ENCODE measurements around the gene ZDHHC14.

Gene ZDHHC14

DNA sequence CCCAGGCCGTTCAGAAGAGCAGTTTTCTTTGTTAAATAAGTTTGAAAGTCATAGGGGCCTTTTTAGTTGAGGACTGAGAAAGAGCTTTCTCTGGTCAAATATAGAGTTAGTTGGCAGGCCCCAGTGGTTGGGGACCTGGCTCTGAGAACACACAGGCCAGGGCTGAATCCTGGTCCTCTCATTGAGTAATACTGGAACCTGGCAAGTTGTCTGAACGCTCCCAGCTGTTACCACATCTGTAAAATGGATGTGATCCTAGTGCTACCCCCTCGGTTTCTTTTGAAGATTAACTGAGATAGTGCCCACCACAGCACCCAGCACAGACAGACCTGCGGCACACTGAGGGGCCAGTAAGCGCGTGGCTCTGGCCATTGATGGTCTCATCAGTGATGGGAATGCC is 215.5 kb downstream of the ZDHHC14 start:
- peak overlapping the region; percentile 64 for H3K27ac Mint-ChIP-seq
- peaks cover 19% of the 10 kb centered on the region for H3K36me3 Mint-ChIP-seq
- H3K27me3 Mint-ChIP-seq = no peaks in the 10 kb centered on the region
- H3K4me1 Mint-ChIP-seq = peaks cover 32% of the 10 kb centered on the region
- no peak overlapping the region for H3K4me3 Mint-ChIP-seq
- DNase-seq (ENCODE audit: low spot score in 2 of 2) (no peak), ATAC-seq (ENCODE audit: low read depth) (no peak)
- no peaks in the 10 kb centered on the region for H3K9me3 Mint-ChIP-seq

DNA sequence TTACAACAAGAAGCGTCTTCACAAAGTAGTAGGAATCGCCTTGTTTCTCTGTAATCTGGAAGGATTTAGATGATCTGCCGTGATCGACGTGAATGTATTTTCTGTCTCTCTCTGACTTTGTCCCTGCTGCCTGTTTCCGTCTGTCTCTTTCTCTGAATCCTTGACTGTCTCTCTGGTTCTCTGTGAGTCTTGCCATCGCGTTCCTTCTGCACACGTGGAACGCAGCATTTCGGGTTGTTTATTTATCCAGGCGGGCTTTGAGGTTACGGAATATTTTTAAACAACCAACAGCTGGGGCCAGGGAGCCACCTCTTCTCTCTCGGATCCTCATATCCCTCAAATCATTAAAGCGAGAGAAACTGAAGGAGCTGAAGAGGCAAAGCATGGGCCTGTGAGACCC is 215.9 kb downstream of the ZDHHC14 start:
- no peak overlapping the region for H3K4me3 Mint-ChIP-seq
- no peak overlapping the region for H3K27ac Mint-ChIP-seq

GRCh38 chr6:157597461-157598312 is 216.7 kb downstream of the ZDHHC14 start:
- H3K36me3 Mint-ChIP-seq = peaks cover 17% of the 10 kb centered on the region
- no peaks in the 10 kb centered on the region for H3K9me3 Mint-ChIP-seq
- H3K27ac Mint-ChIP-seq = peak overlapping the region; percentile 78
- H3K4me1 Mint-ChIP-seq = peaks cover 28% of the 10 kb centered on the region
- DNase-seq (ENCODE audit: low spot score in 2 of 2) = no peak
- H3K4me3 Mint-ChIP-seq = peak overlapping the region; percentile 66
- ATAC-seq (ENCODE audit: low read depth) = peak; percentile 51
- no peaks in the 10 kb centered on the region for H3K27me3 Mint-ChIP-seq

More for the DNA sequence above, 215.9 kb downstream of the ZDHHC14 start:
- Mint-ChIP-seq H3K4me1 (peaks cover 30% of the 10 kb centered on the region), H3K36me3 (peaks cover 17% of the 10 kb centered on the region), H3K27me3 (no peaks in the 10 kb centered on the region), H3K9me3 (no peaks in the 10 kb centered on the region)
- DNase-seq (ENCODE audit: low spot score in 2 of 2) = no peak
- ATAC-seq (ENCODE audit: low read depth) = no peak

DNA sequence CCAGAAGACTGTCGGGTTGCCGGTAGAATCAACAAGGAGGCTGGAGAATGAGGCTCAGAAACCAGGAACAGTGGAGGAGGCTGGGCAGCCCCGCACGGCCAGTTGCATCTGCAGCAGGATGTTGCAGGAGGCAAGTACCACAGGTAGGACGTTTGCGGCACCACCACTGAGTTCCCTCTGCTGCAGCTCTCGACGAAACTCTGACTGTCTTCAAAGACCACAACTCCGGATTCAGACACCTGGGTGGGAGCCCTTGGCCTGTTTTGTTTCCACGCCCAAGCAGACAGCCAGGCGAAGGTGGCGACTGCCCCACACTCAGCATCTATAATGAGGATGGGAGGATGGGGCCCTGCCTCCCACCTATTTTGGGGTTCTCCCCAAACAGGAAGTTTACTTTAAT is 218.2 kb downstream of the ZDHHC14 start:
- Mint-ChIP-seq H3K4me1 (peaks cover 28% of the 10 kb centered on the region), H3K27me3 (no peaks in the 10 kb centered on the region), H3K27ac (peak overlapping the region; percentile 76), H3K9me3 (no peaks in the 10 kb centered on the region), H3K4me3 (peak overlapping the region; percentile 61), H3K36me3 (peaks cover 14% of the 10 kb centered on the region)
- DNase-seq (ENCODE audit: low spot score in 2 of 2) (no peak), ATAC-seq (ENCODE audit: low read depth) (peak; percentile 76)

GRCh38 chr6:157600807-157601206 is 219.8 kb downstream of the ZDHHC14 start:
- no peak for ATAC-seq (ENCODE audit: low read depth)
- Mint-ChIP-seq H3K4me1 (peaks cover 31% of the 10 kb centered on the region), H3K9me3 (no peaks in the 10 kb centered on the region), H3K27ac (no peak overlapping the region), H3K27me3 (no peaks in the 10 kb centered on the region), H3K36me3 (peaks cover 4% of the 10 kb centered on the region), H3K4me3 (no peak overlapping the region)
- DNase-seq (ENCODE audit: low spot score in 2 of 2) = no peak

- Mint-ChIP-seq H3K9me3 (no peaks in the 10 kb centered on the region), H3K36me3 (peaks cover 7% of the 10 kb centered on the region), H3K4me3 (no peak overlapping the region), H3K27me3 (no peaks in the 10 kb centered on the region), H3K4me1 (peaks cover 42% of the 10 kb centered on the region), H3K27ac (peak overlapping the region; percentile 64)
- DNase-seq (ENCODE audit: low spot score in 2 of 2) = no peak
- no peak for ATAC-seq (ENCODE audit: low read depth)
Observed at GRCh38 chr6:157602521-157603295, 221.7 kb downstream of the ZDHHC14 start.

DNA sequence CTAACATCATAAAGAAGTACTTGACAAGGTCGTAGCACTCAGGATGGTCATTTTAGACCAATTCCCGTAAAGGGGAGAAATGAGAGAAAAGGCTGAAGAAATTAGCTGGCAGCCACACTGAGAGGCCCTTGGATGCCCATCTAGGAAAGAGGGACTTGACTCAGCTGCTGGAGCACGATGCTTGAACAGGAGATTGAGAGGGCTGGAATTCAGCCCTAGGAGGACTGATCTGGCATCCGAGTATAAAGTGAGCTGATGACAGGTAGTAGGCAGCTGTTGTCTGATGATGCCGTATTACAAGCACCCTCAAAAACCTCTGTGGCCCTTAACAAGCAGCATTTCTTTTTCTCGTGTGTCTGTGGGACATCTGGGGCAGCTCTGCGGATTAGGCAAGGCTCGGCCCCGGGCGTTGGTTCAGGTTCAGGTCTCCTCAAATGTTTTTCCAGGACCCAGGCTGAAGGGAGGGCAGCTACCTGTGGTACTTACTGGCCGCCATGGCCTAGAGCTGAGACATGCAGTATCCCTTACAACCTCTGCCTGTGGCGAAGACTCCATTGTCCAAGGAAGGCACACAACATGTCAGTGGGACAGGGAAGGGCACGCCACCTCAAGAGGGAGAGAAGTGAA is 222.4 kb downstream of the ZDHHC14 start:
- Mint-ChIP-seq H3K4me1 (peaks cover 41% of the 10 kb centered on the region), H3K9me3 (no peaks in the 10 kb centered on the region), H3K36me3 (peaks cover 10% of the 10 kb centered on the region), H3K4me3 (no peak overlapping the region), H3K27ac (peak overlapping the region; percentile 64), H3K27me3 (no peaks in the 10 kb centered on the region)
- no peak for DNase-seq (ENCODE audit: low spot score in 2 of 2)
- ATAC-seq (ENCODE audit: low read depth) = no peak

DNA sequence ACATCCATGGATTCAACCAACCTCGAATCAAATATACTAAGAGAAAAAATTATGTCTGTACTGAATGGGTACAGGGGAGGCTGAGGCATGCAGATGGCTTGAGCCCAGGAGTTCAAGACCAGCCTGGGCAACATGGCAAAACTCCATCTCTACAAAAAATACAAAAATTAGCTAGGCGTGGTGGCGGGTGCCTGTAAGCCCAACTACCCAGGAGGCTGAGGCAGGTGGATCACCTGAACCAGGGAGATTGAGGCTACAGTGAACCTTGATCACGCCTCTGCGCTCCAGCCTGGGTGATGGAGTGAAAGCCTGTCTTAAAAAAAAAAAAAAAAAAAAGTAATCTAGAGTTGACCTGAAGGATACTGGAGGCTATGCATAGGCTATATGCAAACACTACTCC is 223.0 kb downstream of the ZDHHC14 start:
- no peak for DNase-seq (ENCODE audit: low spot score in 2 of 2)
- Mint-ChIP-seq H3K4me1 (peaks cover 44% of the 10 kb centered on the region), H3K4me3 (no peak overlapping the region), H3K27ac (peak overlapping the region; percentile 75), H3K27me3 (no peaks in the 10 kb centered on the region), H3K36me3 (peaks cover 11% of the 10 kb centered on the region), H3K9me3 (no peaks in the 10 kb centered on the region)
- ATAC-seq (ENCODE audit: low read depth) = no peak

DNA sequence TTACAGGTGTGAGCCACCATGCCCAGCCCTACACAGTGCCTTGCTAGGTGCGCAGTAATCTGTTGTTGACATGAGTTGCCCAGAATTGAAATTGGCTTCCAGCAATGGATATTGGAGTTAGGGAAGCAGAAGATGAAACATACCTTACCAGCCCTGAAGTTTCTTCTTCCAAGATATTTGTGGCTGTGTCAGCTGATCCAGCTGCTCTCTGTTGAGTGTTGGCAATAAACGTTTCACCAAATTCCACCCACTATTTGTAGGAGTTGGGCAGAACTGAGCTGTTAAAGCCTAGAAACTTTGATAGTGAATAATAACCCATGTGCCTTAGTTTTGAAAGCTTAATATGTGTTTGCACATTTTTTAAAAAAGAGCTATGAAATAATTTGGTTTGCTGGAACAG is 223.8 kb downstream of the ZDHHC14 start:
- peak overlapping the region; percentile 73 for H3K27ac Mint-ChIP-seq
- DNase-seq (ENCODE audit: low spot score in 2 of 2) (no peak), ATAC-seq (ENCODE audit: low read depth) (no peak)
- H3K9me3 Mint-ChIP-seq = no peaks in the 10 kb centered on the region
- peaks cover 11% of the 10 kb centered on the region for H3K36me3 Mint-ChIP-seq
- H3K4me3 Mint-ChIP-seq = no peak overlapping the region
- no peaks in the 10 kb centered on the region for H3K27me3 Mint-ChIP-seq
- H3K4me1 Mint-ChIP-seq = peaks cover 43% of the 10 kb centered on the region

DNA sequence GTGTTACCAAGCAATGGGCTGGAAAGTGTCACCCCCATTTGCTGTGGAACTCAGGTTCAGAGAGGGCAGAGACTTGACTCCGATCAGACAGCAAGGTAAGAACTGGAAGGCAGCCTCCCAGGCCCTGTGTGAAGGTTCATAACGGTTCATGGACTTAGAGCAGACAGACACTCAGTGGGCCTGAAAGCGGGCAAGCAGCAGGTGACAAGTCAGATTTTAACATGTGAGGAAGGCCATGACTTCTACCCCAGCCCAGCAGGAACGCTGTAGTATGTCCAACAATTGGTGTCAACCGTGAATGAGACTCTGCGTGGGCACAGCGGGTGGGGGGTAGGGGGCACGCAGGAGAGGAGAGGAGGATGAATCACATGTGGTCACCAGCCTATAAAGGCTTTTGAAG is 224.5 kb downstream of the ZDHHC14 start:
- H3K4me1 Mint-ChIP-seq = peaks cover 42% of the 10 kb centered on the region
- no peaks in the 10 kb centered on the region for H3K9me3 Mint-ChIP-seq
- DNase-seq (ENCODE audit: low spot score in 2 of 2) (no peak), ATAC-seq (ENCODE audit: low read depth) (no peak)
- H3K36me3 Mint-ChIP-seq = peaks cover 11% of the 10 kb centered on the region
- H3K27ac Mint-ChIP-seq = peak overlapping the region; percentile 73
- H3K4me3 Mint-ChIP-seq = no peak overlapping the region
- H3K27me3 Mint-ChIP-seq = no peaks in the 10 kb centered on the region

DNA sequence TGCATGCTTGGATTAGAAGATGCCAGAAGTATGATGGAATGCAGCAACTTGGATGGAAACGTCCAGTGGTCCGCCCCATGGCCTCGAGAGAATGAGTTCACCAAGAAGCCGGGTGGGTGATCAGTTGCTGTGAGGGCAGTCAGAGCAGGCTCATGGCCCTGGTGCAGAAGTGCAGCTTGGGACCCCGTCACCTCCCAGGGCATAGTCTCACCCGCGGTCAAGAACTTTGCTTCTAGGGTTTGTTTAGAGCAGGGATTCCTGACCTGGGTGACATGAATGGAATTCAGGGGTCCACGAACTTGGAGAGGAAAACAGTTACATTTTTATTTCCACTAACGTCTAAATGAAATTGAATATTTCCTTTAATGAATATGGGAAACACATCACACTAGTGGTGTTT is 225.5 kb downstream of the ZDHHC14 start:
- Mint-ChIP-seq H3K36me3 (peaks cover 8% of the 10 kb centered on the region), H3K9me3 (no peaks in the 10 kb centered on the region), H3K27ac (peak overlapping the region; percentile 73), H3K4me1 (peaks cover 44% of the 10 kb centered on the region), H3K27me3 (no peaks in the 10 kb centered on the region), H3K4me3 (no peak overlapping the region)
- ATAC-seq (ENCODE audit: low read depth) (no peak), DNase-seq (ENCODE audit: low spot score in 2 of 2) (no peak)

GRCh38 chr6:157607317-157608109 is 226.5 kb downstream of the ZDHHC14 start:
- DNase-seq (ENCODE audit: low spot score in 2 of 2) (peak in 1 of 2 donors; percentile 46), ATAC-seq (ENCODE audit: low read depth) (peak; percentile 100)
- no peaks in the 10 kb centered on the region for H3K9me3 Mint-ChIP-seq
- H3K36me3 Mint-ChIP-seq = peaks cover 8% of the 10 kb centered on the region
- H3K4me1 Mint-ChIP-seq = peaks cover 53% of the 10 kb centered on the region
- no peaks in the 10 kb centered on the region for H3K27me3 Mint-ChIP-seq
- peak overlapping the region; percentile 85 for H3K27ac Mint-ChIP-seq
- peak overlapping the region; percentile 64 for H3K4me3 Mint-ChIP-seq

DNA sequence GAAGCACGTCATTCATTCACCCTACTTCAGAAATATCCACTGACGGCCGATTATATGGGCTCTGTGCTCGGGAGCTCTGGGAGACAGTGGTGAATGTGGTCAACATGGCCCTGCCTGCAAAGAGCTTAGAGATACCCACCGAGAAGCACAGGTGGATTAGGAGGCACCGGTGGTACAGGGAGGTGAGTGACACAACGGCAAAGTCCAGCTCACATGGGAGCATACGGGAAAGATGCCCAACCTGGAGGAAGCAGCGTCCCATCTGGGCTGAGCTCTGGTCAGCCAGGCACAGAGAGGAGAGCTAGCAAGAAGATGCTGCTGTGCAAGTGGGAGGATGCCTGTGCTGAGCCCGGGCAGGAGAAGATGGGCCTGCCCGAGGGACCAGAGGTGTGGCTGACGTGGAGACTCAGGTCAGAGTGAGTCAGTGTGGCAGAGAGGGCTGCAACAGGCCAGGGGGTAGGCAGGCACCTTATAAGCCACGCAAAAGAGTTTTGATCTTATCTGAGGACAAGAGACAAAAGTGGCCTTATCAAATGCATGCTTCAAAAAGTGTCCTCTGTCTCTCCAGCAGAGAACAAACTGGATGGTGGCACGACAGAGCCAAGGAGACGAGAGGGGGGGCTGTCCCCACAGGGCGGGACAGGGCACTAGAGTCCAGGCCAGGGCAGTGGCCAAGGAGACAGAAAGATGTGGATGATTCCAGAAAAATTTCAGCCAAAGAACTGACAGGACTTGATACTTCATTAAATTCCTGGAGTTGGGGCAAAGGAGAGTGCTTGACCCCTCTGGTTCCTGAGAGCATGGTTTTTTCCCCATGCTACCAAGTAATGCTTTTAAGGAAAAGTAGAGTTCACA is 227.5 kb downstream of the ZDHHC14 start:
- no peak for ATAC-seq (ENCODE audit: low read depth)
- H3K4me1 Mint-ChIP-seq = peaks cover 55% of the 10 kb centered on the region
- no peaks in the 10 kb centered on the region for H3K9me3 Mint-ChIP-seq
- H3K36me3 Mint-ChIP-seq = peaks cover 8% of the 10 kb centered on the region
- DNase-seq (ENCODE audit: low spot score in 2 of 2) = no peak
- H3K27me3 Mint-ChIP-seq = no peaks in the 10 kb centered on the region
- peak overlapping the region; percentile 49 for H3K4me3 Mint-ChIP-seq
- H3K27ac Mint-ChIP-seq = peak overlapping the region; percentile 85
